SJSA1 (cell line): ENCODE results near the gene ZNF490. TPM values are rescaled to one million over a fixed set of nuclear protein-coding genes. Genes with fewer than 3 reads are reported as not detected.
"Not testable (repeated sequence)": the region's sequence is repeated elsewhere in the genome, so short reads cannot be mapped to it uniquely, and the experiment has no call there.

Experiments used
- DNase-seq, 2 experiments: peaks; one replicate each; pipeline ENCODE4 v3.0.0-alpha.2; 2015 to 2020; ENCODE audit warnings: low spot score in 2 of 2, low read depth in 1 of 2
- H3K27ac ChIP-seq: fragments of 250-450 bp; sonication (Bioruptor Pico); 2 replicates; pipeline ENCODE4 v1.5.1; 2020; ENCODE audit warnings: mild to moderate bottlenecking, moderate library complexity
- H3K27me3 ChIP-seq: fragments of 250-450 bp; sonication (Bioruptor Pico); replicated peaks from 2 replicates; pipeline ENCODE4 v1.5.1; 2020; ENCODE audit warnings: mild to moderate bottlenecking, moderate library complexity
- H3K36me3 ChIP-seq: fragments of 250-450 bp; sonication (Bioruptor Pico); 2 replicates; pipeline ENCODE4 v1.5.1; 2020; ENCODE audit warnings: mild to moderate bottlenecking
- H3K4me1 ChIP-seq: fragments of 250-450 bp; sonication (Bioruptor Pico); replicated peaks from 2 replicates; pipeline ENCODE4 v1.6.1; 2021; ENCODE audit warnings: mild to moderate bottlenecking
- H3K4me3 ChIP-seq: fragments of 250-450 bp; sonication (Bioruptor Pico); 2 replicates; pipeline ENCODE4 v1.5.1; 2020; ENCODE audit warnings: mild to moderate bottlenecking
- H3K9me3 ChIP-seq: fragments of 250-450 bp; sonication (Bioruptor Pico); replicated peaks from 2 replicates; pipeline ENCODE4 v1.5.1; 2020; ENCODE audit warnings: mild to moderate bottlenecking
- total RNA-seq: library from RNA; depleted of rRNA; stranded (reverse); fragments of >200 nt; shearing (Covaris generic); gene quantifications from 2 replicates; pipeline ENCODE4 v1.2.3, GENCODE V29; 2014

Gene ZNF490
- total RNA-seq, 1 experiment from 2014 or later, result 2.4 TPM

DNA sequence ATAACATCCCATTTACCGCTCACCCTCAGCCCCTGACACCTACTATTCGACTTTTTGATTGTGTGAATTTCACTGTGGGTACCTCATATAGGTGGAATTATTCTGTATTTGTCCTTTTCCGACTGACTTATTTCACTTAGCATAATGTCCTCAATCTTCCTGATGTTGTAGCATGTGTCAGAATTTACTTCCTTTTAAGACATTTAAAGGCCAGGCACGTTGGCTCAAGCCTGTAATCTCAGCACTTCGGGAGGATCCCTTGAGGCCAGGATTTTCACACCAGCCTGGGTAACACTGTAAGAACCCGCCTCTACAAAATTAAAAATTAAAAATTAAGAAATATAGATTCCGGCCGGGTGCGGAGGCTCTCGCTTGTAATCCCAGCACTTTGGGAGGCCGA, 13.0 kb downstream of the ZNF490 start:
- Histone ChIP-seq H3K9me3 (peaks cover 3% of the 10 kb centered on the region; the same call in 1 of the 2 replicates), H3K27ac (no peak overlapping the region), H3K27me3 (no peaks in the 10 kb centered on the region), H3K4me1 (no peaks in the 10 kb centered on the region), H3K36me3 (0 out of 2 replicates have a peak, but pooled peaks cover 3% of the 10 kb centered on the region), H3K4me3 (no peak overlapping the region)
- DNase-seq, result no peak

DNA sequence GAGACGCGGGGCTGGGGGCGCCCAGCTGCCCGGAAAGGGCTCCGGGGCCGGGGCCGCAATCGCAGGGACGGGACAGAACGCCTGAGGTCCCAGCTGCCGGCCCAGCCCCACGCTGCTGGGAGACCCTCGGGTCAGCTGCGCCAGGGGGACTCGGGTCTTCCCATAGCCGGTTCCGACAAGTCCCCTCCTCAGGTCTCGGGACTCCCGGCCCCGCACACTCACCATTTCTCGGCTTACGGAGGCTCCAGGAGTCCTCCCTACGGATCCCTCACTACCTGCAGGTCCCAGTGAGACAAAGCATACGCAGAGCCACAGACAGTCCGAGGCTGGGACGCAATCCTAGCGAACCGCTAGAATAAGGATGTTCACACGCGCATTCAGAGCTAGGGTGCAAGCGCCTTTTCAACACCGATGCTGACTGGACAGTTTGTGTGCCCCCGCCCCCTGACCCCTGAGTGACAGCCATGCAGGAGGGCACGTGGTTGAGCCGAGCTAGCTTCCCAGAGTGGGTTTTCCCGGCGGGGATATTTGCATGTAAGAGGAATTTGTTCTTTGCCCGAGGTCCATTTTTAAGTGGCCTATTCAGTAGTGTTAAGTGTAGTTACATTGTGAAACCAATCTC, 13.6 kb downstream of the ZNF490 start:
- Histone ChIP-seq H3K4me1 (no peaks in the 10 kb centered on the region), H3K9me3 (peaks cover 3% of the 10 kb centered on the region; the same call in 1 of the 2 replicates), H3K4me3 (no peak overlapping the region), H3K27me3 (no peaks in the 10 kb centered on the region), H3K36me3 (0 out of 2 replicates have a peak, but pooled peaks cover 3% of the 10 kb centered on the region), H3K27ac (no peak overlapping the region)
- DNase-seq, result no peak

DNA sequence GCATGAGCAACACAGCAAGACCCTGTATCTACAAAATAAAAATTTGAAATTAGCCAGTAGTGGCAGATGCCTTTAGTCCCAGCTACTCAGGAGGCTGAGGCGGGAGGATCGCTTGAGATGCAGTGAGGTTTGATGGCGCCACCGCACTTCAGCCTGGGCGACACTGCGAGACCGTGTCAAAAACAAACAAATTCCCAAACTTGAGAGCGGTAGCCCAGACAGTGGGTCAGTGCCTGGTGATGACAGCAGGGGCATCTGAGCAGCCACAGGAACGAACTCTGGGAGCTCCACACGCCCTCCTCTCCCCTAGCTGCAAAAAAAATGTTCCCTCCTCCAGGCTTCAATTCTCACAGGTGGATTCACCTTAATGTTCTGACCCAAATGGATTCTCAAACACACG, 14.1 kb downstream of the ZNF490 start:
- Histone ChIP-seq H3K27me3 (no peaks in the 10 kb centered on the region), H3K9me3 (peaks cover 3% of the 10 kb centered on the region; the same call in 1 of the 2 replicates), H3K36me3 (0 out of 2 replicates have a peak, but pooled peaks cover 3% of the 10 kb centered on the region), H3K4me1 (no peaks in the 10 kb centered on the region), H3K4me3 (no peak overlapping the region), H3K27ac (no peak overlapping the region)
- no peak for DNase-seq

GRCh38 chr19:12581100-12581499, 29.5 kb downstream of the ZNF490 start:
- H3K4me1 ChIP-seq, result no peaks in the 10 kb centered on the region

GRCh38 chr19:12580180-12580694, 30.4 kb downstream of the ZNF490 start:
- peaks cover 32% of the 10 kb centered on the region for H3K9me3 ChIP-seq
- H3K27me3 ChIP-seq, result no peaks in the 10 kb centered on the region
- no peaks in the 10 kb centered on the region for H3K4me1 ChIP-seq
- peaks cover 42% of the 10 kb centered on the region for H3K36me3 ChIP-seq
- H3K4me3 ChIP-seq, result no peak overlapping the region
- DNase-seq, result peak in 1 of 2 experiments; percentile 37
- H3K27ac ChIP-seq, result no peak overlapping the region

More at GRCh38 chr19:12581100-12581499, 29.5 kb downstream of the ZNF490 start:
- peaks cover 32% of the 10 kb centered on the region for H3K9me3 ChIP-seq
- H3K36me3 ChIP-seq, result peaks cover 42% of the 10 kb centered on the region
- no peak overlapping the region for H3K27ac ChIP-seq
- H3K27me3 ChIP-seq, result no peaks in the 10 kb centered on the region
- no peak overlapping the region for H3K4me3 ChIP-seq
- peak in 1 of 2 experiments; percentile 2 for DNase-seq

DNA sequence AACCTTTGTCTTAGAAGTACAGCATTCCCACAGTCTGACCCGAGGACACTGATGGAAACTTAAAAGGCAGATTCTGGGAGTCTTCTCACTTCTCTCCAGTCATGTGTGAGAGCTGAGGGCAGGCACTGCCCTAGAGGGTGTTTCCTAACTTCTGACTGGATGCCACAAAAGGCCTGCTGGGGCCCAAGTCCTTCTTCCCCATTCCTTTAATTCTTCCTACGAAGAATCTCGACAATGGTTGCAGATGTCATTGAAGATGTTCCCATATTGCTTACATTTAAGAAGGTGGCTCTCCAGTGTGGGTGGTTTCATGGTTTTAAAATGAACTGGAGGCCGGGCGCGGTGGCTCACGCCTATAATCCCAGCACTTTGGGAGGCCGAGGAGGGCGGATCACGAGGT, 32.0 kb downstream of the ZNF490 start:
- peaks cover 42% of the 10 kb centered on the region for H3K36me3 ChIP-seq

DNA sequence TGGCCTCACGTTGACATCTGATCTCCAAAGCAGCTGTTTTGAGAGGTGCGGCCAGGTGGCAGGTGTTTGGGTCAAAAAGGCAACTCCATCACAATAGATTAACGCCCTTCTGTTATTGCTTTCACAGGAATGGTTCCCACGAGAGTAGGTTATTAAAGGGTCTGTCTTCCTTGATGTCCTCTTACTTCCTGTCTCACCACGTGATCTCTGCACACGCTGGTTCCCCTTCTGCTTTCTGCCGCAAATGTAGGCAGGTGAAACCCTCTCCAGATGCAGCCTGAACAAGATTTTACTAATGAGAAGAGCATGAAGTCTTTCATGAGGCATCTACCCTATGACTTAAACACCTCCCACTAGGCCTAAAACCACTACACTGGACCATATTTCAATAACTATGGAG, 36.6 kb downstream of the ZNF490 start:
- Histone ChIP-seq H3K36me3 (peaks cover 11% of the 10 kb centered on the region; the same call in 1 of the 2 replicates), H3K4me3 (no peak overlapping the region), H3K4me1 (no peaks in the 10 kb centered on the region), H3K27me3 (no peaks in the 10 kb centered on the region), H3K9me3 (0 out of 2 replicates have a peak, but pooled peaks cover 11% of the 10 kb centered on the region), H3K27ac (no peak overlapping the region)
- no peak for DNase-seq

More for the DNA sequence above, 32.0 kb downstream of the ZNF490 start:
- H3K9me3 ChIP-seq, result peaks cover 35% of the 10 kb centered on the region
- no peaks in the 10 kb centered on the region for H3K4me1 ChIP-seq
- no peak overlapping the region for H3K4me3 ChIP-seq
- no peak for DNase-seq
- no peaks in the 10 kb centered on the region for H3K27me3 ChIP-seq
- no peak overlapping the region for H3K27ac ChIP-seq

- DNase-seq, result no peak
Measured at GRCh38 chr19:12567951-12568350, 42.7 kb downstream of the ZNF490 start.

GRCh38 chr19:12566380-12566779, 44.2 kb downstream of the ZNF490 start:
- not testable (repeated sequence) for H3K27ac ChIP-seq, H3K4me3 ChIP-seq, H3K27me3 ChIP-seq, H3K36me3 ChIP-seq, H3K9me3 ChIP-seq, H3K4me1 ChIP-seq, DNase-seq

More at GRCh38 chr19:12567951-12568350, 42.7 kb downstream of the ZNF490 start:
- Histone ChIP-seq H3K9me3 (0 out of 2 replicates have a peak, but pooled peaks cover 2% of the 10 kb centered on the region), H3K36me3 (no peaks in the 10 kb centered on the region), H3K27ac (no peak overlapping the region), H3K4me1 (no peaks in the 10 kb centered on the region), H3K27me3 (no peaks in the 10 kb centered on the region), H3K4me3 (no peak overlapping the region)

GRCh38 chr19:12564016-12564664, 46.5 kb downstream of the ZNF490 start:
- no peaks in the 10 kb centered on the region for H3K9me3 ChIP-seq
- no peak overlapping the region for H3K27ac ChIP-seq
- no peak overlapping the region for H3K4me3 ChIP-seq
- no peaks in the 10 kb centered on the region for H3K27me3 ChIP-seq
- H3K36me3 ChIP-seq, result no peaks in the 10 kb centered on the region
- peak; percentile 67 to 82 for DNase-seq
- no peaks in the 10 kb centered on the region for H3K4me1 ChIP-seq

DNA sequence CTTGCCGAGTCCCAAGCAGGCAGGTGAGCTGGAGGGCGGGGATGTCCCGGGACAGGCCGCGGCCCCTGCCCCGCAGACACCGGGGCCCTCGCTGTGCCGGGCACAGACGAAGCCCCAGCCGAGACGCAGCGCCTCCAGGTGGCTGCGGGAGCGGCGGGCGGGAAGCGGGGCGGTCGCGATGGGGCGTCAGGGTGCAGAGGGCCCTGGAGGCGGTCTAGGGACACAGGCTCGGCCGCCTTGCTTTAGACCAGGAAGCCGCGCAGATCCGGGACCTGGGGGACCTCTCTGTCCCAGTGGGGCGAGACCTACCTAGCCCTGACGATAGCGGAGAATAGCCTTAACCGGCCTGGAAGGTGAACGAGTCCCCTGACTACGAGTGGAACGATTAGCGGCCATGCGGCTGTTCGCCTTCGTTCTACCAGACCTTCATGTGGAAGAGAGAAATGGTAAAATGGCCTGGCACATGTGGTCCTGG, 55.1 kb downstream of the ZNF490 start:
- Histone ChIP-seq H3K36me3 (peaks cover 6% of the 10 kb centered on the region), H3K27ac (no peak overlapping the region), H3K27me3 (no peaks in the 10 kb centered on the region), H3K9me3 (peaks cover 7% of the 10 kb centered on the region; the same call in 1 of the 2 replicates), H3K4me3 (no peak overlapping the region), H3K4me1 (peaks cover 9% of the 10 kb centered on the region)
- no peak for DNase-seq

DNA sequence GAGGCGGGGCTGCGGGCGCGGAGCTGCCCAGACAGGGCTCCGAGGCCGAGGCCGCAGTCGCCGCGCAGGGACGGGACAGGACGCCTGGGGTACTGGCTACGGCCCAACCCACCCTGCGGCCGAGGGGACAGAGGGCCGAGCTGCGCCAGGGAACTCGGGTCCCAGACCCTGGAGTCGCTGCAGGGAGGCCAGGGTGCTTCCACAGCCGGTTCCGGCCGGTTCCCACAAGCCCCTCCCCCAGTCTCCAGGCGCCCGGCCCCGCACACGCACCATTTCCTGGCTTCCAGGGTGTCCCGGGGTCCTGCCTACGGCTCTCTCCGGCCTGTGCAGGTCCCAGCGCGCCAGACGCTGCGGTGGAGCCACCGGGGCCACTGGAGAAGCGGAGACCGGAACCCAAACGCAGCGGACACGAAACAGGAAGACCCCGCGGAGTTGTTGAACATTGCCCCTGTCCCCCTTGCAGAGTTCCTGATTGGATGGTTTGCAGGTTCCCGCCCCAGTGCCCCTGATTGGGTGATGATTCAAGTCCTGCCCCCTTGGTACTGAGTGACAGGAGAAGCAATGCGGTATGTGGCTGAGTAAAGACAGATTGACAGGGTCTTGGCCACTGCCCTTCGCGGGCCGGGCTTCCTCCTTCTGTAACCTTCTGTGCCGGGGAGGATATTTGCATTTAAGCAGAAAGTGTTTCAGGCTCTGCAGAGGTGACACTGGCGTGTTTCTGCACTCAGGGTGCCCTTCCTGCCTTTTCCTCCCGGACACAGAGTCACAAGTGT, 59.4 kb downstream of the ZNF490 start, which contains the start of gene ZNF564:
ZNF564 (minus strand) TSS at position 423 of the 773 bp plus-strand sequence; CDS start at position 273, 150 bp downstream.
- Histone ChIP-seq H3K27me3 (no peaks in the 10 kb centered on the region), H3K4me3 (peak within 1 kb of the TSS; percentile 93), H3K4me1 (peaks cover 9% of the 10 kb centered on the region), H3K36me3 (peaks cover 40% of the 10 kb centered on the region), H3K27ac (peak within 1 kb of the TSS; percentile 88), H3K9me3 (peaks cover 13% of the 10 kb centered on the region)
- DNase-seq, result peak; percentile 97

- H3K9me3 ChIP-seq, result peaks cover 24% of the 10 kb centered on the region
Measured at GRCh38 chr19:12546903-12547302, 63.7 kb downstream of the ZNF490 start.

More at GRCh38 chr19:12546903-12547302, 63.7 kb downstream of the ZNF490 start:
- no peak for DNase-seq
- H3K36me3 ChIP-seq, result peaks cover 44% of the 10 kb centered on the region
- no peak overlapping the region for H3K4me3 ChIP-seq
- H3K4me1 ChIP-seq, result no peaks in the 10 kb centered on the region
- H3K27ac ChIP-seq, result no peak overlapping the region
- no peaks in the 10 kb centered on the region for H3K27me3 ChIP-seq
